ENCODE data around the gene TNFRSF19.

GRCh38 chr13:23615395-23616081 is 45.3 kb downstream of the TNFRSF19 start:
- no peak for TF ChIP-seq CTCF (IDR thresholded peaks at IDR 0.05)
- TF ChIP-seq POLR2A (IDR thresholded peaks at IDR 0.05): no peak
- TF ChIP-seq POLR2AphosphoS5 (IDR thresholded peaks at IDR 0.05): no peak
